H1 (cell line): ENCODE measurements around the gene DNAH8. TPM values are rescaled to one million over a fixed set of nuclear protein-coding genes. Genes with fewer than 3 reads are reported as not detected.

Experiments
- CTCF ChIA-PET: fragments of 300-600 bp; sonication (Branson Sonifier 250); formaldehyde crosslinking; loops from one replicate; lab custom pipeline; 2021; ENCODE audit not compliant: partially characterized antibody; lab: Charles Lee
- POLR2A ChIA-PET: fragments of 300-600 bp; sonication (Branson Sonifier 250); formaldehyde crosslinking; loops from one replicate; lab custom pipeline; 2021; ENCODE audit warnings: inconsistent platforms; ENCODE audit not compliant: partially characterized antibody; lab: Charles Lee
- DNase-seq, 2 experiments: peaks; one replicate each; pipeline versions ENCODE4 v3.0.0 to v3.0.0-alpha.2; 2010 to 2022; ENCODE audit warnings: low spot score in 2 of 2, low read depth in 1 of 2, mixed read lengths in 1 of 2
- FAIRE-seq: peaks from 2 replicates; lab custom pipeline; 2011; peaks lifted over from hg19 to GRCh38; lab: Jason Lieb, UNC
- H2AFZ ChIP-seq: 2 replicates; pipeline ENCODE4 v1.8.1; 2012; ENCODE audit warnings: low read length, inconsistent platforms
- H2AK5ac ChIP-seq: 2 replicates; pipeline ENCODE4 v1.6.1; 2013; ENCODE audit warnings: low read depth, low read length
- H2BK120ac ChIP-seq: replicated peaks from 2 replicates; pipeline ENCODE3; 2013; ENCODE audit warnings: low read depth, low read length, inconsistent platforms
- H2BK12ac ChIP-seq: 2 replicates; pipeline ENCODE4 v1.6.1; 2013; ENCODE audit warnings: low read depth, low read length
- H2BK15ac ChIP-seq: 2 replicates; pipeline ENCODE4 v1.6.1; 2013; ENCODE audit warnings: low read length
- H2BK20ac ChIP-seq: 2 replicates; pipeline ENCODE4 v1.6.1; 2013; ENCODE audit warnings: low read length
- H2BK5ac ChIP-seq: 2 replicates; pipeline ENCODE4 v1.6.1; 2013; ENCODE audit warnings: low read depth, low read length
- H3K14ac ChIP-seq: 2 replicates; pipeline ENCODE4 v1.6.1; 2013; ENCODE audit warnings: inconsistent platforms; ENCODE audit not compliant: insufficient read length
- H3K18ac ChIP-seq: 2 replicates; pipeline ENCODE4 v1.6.1; 2013; ENCODE audit warnings: low read length; ENCODE audit errors: extremely low read depth
- H3K23ac ChIP-seq: 2 replicates; pipeline ENCODE4 v1.6.1; 2013; ENCODE audit warnings: inconsistent platforms; ENCODE audit not compliant: insufficient read length
- H3K23me2 ChIP-seq: 2 replicates; pipeline ENCODE4 v1.6.1; 2013; ENCODE audit warnings: low read depth, low read length
- H3K27ac ChIP-seq: 2 replicates; pipeline ENCODE4 v1.6.1; 2011; ENCODE audit warnings: low read depth, low read length, inconsistent platforms
- H3K27me3 ChIP-seq, 4 experiments: replicated peaks in 1 of 4; 1 replicate in 1 of 4; 2 replicates in 3 of 4; pipeline versions ENCODE4 v1.6.1 to v1.8.1; 2011 to 2013; ENCODE audit warnings: low read length in 3 of 4, mild to moderate bottlenecking in 3 of 4, inconsistent platforms in 2 of 4, mixed read lengths in 2 of 4, moderate library complexity in 1 of 4; ENCODE audit not compliant: control insufficient read depth in 3 of 4, insufficient read depth in 3 of 4; ENCODE audit errors: extremely low read depth in 1 of 4
- H3K36me3 ChIP-seq, 4 experiments: 2 replicates each; pipeline versions ENCODE4 v1.6.1 to v1.8.1; 2011 to 2013; ENCODE audit warnings: mild to moderate bottlenecking in 4 of 4, low read length in 3 of 4, moderate library complexity in 2 of 4, control low read depth in 1 of 4, inconsistent platforms in 1 of 4; ENCODE audit not compliant: insufficient read depth in 4 of 4, control insufficient read depth in 2 of 4
- H3K4ac ChIP-seq: replicated peaks from 2 replicates; pipeline ENCODE3; 2013; ENCODE audit warnings: low read length, low read depth, mixed read lengths, inconsistent platforms; ENCODE audit not compliant: insufficient read length
- H3K4me1 ChIP-seq, 4 experiments: replicated peaks in 1 of 4; 1 replicate in 1 of 4; 2 replicates in 3 of 4; pipeline versions ENCODE4 v1.6.1 to v1.8.1; 2011 to 2013; ENCODE audit warnings: low read length in 3 of 4, inconsistent platforms in 2 of 4, mixed read lengths in 1 of 4; ENCODE audit not compliant: insufficient read depth in 4 of 4, control insufficient read depth in 3 of 4
- H3K4me2 ChIP-seq, 2 experiments: 2 replicates each; pipeline versions ENCODE4 v1.6.1 to v1.8.1; 2011 to 2013; ENCODE audit warnings: low read depth in 2 of 2, low read length in 2 of 2, control low read depth in 1 of 2, inconsistent platforms in 1 of 2, mild to moderate bottlenecking in 1 of 2; ENCODE audit not compliant: insufficient read depth in 1 of 2
- H3K4me3 ChIP-seq, 4 experiments: fragments of 200-600, 300-600 bp in 1 of 4; sonication (generic), shearing (Covaris generic), sonication (Bioruptor Twin) in 1 of 4; 2 replicates each; pipeline versions ENCODE4 v1.5.1 to v1.8.1; 2011 to 2016; ENCODE audit warnings: low read length in 4 of 4, low read depth in 3 of 4, control low read depth in 2 of 4, inconsistent platforms in 2 of 4, mild to moderate bottlenecking in 2 of 4, mixed read lengths in 1 of 4, moderate library complexity in 1 of 4; ENCODE audit not compliant: insufficient read depth in 2 of 4; ENCODE audit errors: extremely low read depth in 1 of 4
- H3K56ac ChIP-seq: replicated peaks from 2 replicates; pipeline ENCODE3; 2013; ENCODE audit warnings: low read depth, mild to moderate bottlenecking, mixed read lengths, low read length, inconsistent platforms; ENCODE audit not compliant: insufficient read length
- H3K79me1 ChIP-seq: 2 replicates; pipeline ENCODE4 v1.6.1; 2013; ENCODE audit warnings: low read depth, low read length, control low read depth
- H3K79me2 ChIP-seq, 2 experiments: 2 replicates each; pipeline versions ENCODE4 v1.6.1 to v1.8.1; 2012 to 2013; ENCODE audit warnings: low read length in 2 of 2, mild to moderate bottlenecking in 2 of 2, inconsistent platforms in 1 of 2; ENCODE audit not compliant: insufficient read depth in 2 of 2, control insufficient read depth in 1 of 2
- H3K9ac ChIP-seq, 4 experiments: replicated peaks in 1 of 4; 1 replicate in 1 of 4; 2 replicates in 3 of 4; pipeline versions ENCODE4 v1.6.1 to v1.8.1; 2011 to 2013; ENCODE audit warnings: low read depth in 3 of 4, low read length in 3 of 4, control low read depth in 2 of 4, mild to moderate bottlenecking in 2 of 4, moderate library complexity in 2 of 4, inconsistent platforms in 1 of 4; ENCODE audit errors: extremely low read depth in 1 of 4
- H3K9me3 ChIP-seq, 2 experiments: 2 replicates each; pipeline versions ENCODE4 v1.6.1 to v1.8.1; 2012 to 2013; ENCODE audit warnings: mild to moderate bottlenecking in 2 of 2, moderate library complexity in 2 of 2, control low read depth in 1 of 2, inconsistent platforms in 1 of 2, low read depth in 1 of 2, low read length in 1 of 2, mixed read lengths in 1 of 2; ENCODE audit not compliant: insufficient read depth in 2 of 2
- H4K20me1 ChIP-seq, 2 experiments: replicated peaks in 1 of 2; 2 replicates each; pipeline versions ENCODE3 to v1.8.1; 2011 to 2013; ENCODE audit warnings: inconsistent platforms in 2 of 2, low read length in 2 of 2, mild to moderate bottlenecking in 1 of 2; ENCODE audit not compliant: insufficient read depth in 2 of 2, control insufficient read depth in 1 of 2
- H4K5ac ChIP-seq: 2 replicates; pipeline ENCODE4 v1.6.1; 2013; ENCODE audit warnings: low read length, low read depth, mixed read lengths, inconsistent platforms; ENCODE audit not compliant: insufficient read length
- H4K8ac ChIP-seq: 2 replicates; pipeline ENCODE4 v1.8.0; 2013; ENCODE audit warnings: mild to moderate bottlenecking, moderate library complexity, low read length, inconsistent platforms; ENCODE audit not compliant: insufficient read depth; ENCODE audit errors: extremely low read depth
- H4K91ac ChIP-seq: replicated peaks from 2 replicates; pipeline ENCODE3; 2013; ENCODE audit warnings: low read length, mixed read lengths, inconsistent platforms; ENCODE audit not compliant: insufficient read length
- ATF2 ChIP-seq: IDR thresholded peaks from 2 replicates; pipeline ENCODE4 v1.6.1; 2012; ENCODE audit warnings: low read length, inconsistent platforms
- BACH1 ChIP-seq: IDR thresholded peaks from 2 replicates; pipeline ENCODE4 v1.6.1; 2012; ENCODE audit warnings: low read length, improper control_type of control experiment
- SIX5 ChIP-seq: IDR thresholded peaks from 2 replicates; pipeline ENCODE4 v1.6.1; 2011; ENCODE audit warnings: mild to moderate bottlenecking, low read depth, low read length
- WGBS, 2 experiments: shearing (Covaris generic) in 1 of 2; methylation state at CpG; one replicate each; pipeline versions ENCODE4 v1.1.6 to v1.1.7; 2013 to 2015; ENCODE audit warnings: low lambda C conversion rate in 2 of 2, mixed read lengths in 2 of 2, inconsistent platforms in 1 of 2, low coverage in 1 of 2, missing lambda C conversion rate in 1 of 2; ENCODE audit not compliant: insufficient replicate concordance in 2 of 2, insufficient coverage in 1 of 2, insufficient read length in 1 of 2; ENCODE audit errors: extremely low coverage in 1 of 2, missing lambda C conversion rate in 1 of 2; 5-methylcytosine and 5-hydroxymethylcytosine counted together
- polyA plus RNA-seq, 7 experiments: library from polyadenylated mRNA; depleted of rRNA in 3 of 7; stranded (reverse) in 5 of 7; unstranded in 2 of 7; fragments of >200 nt in 5 of 7; fragments of 200-250 nt in 2 of 7; gene quantifications; 1 replicate in 5 of 7; 2 replicates in 1 of 7; 4 replicates in 1 of 7; pipeline versions ENCODE4 v1.2.1 to v1.2.3, GENCODE V29; 2011 to 2013; ENCODE audit warnings: missing spikeins in 2 of 7, mixed read lengths in 2 of 7
- total RNA-seq: library from RNA; stranded (reverse); fragmentation: NEBNext Ultra II Directional; extraction: Animal tissue kit (Norgen Biotek cat#: 25700); gene quantifications from 2 replicates; pipeline ENCODE4 v1.2.1, GENCODE V29; 2021

Gene DNAH8
- total and polyA plus RNA-seq, 2 of the 8 experiments (the other 6 are each of a cell fraction or from before 2014, with no cell fraction given), result under 0.01 TPM; not detected in 1

DNA sequence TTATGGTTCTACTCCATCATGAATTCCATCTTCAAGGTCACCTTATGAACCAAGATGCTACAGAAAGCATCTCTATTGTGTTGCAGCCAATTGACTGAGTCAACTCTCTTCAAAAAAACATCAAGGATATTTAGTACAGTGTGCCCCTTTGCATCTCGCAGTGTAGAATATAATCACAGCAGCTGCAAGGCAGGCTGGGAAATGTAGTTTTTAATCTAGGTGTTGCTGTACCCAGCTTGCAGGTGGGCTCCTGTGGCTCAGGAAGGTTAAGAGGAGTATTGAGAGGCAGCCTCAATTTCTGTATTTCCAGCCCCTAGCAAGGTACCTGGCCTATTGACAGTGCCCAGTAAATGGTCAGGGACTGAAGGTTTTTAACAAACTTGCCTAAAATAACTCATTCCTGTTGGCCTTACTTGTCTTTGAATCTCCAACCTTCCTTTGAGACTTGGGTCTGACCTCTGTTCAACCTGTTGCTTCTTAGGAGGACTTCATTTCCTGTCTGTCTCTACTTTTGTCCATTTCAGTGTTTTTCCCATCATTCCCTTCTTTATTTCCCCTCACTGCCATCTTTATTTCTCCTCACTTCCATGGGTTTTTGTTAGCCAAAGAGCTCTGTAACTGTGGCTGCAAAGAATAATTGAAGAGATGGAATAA lies 150.5 kb downstream of the DNAH8 start:
- no peak overlapping the region for H4K91ac ChIP-seq
- H3K4me1 ChIP-seq, result no peaks in the 10 kb centered on the region
- no peak overlapping the region for H3K18ac ChIP-seq
- no peak overlapping the region for H3K4me3 ChIP-seq
- no peak for DNase-seq
- TF ChIP-seq SIX5, result peak; percentile 59
- TF ChIP-seq ATF2, result no peak
- no peak for TF ChIP-seq BACH1
- TF ChIP-seq, all 59 proteins: peak for 1
- H3K27ac ChIP-seq, result no peak overlapping the region
- 54% methylated on average over 1 of the region's 1 CpG; no CpG with 5 or more reads in 1 of the 2 experiments for WGBS, 2 experiments
- H3K9me3 ChIP-seq, result no peaks in the 10 kb centered on the region
- H3K27me3 ChIP-seq, result no peaks in the 10 kb centered on the region
- no peak overlapping the region for H2AK5ac ChIP-seq
- no peak overlapping the region for H2BK120ac ChIP-seq
- no peak overlapping the region for H3K9ac ChIP-seq
- no peaks in the 10 kb centered on the region for H4K20me1 ChIP-seq
- no peak overlapping the region for H2BK12ac ChIP-seq
- H2BK20ac ChIP-seq, result no peak overlapping the region
- H4K8ac ChIP-seq, result no peak overlapping the region
- H3K23me2 ChIP-seq, result no peaks in the 10 kb centered on the region
- no peak overlapping the region for H2BK5ac ChIP-seq
- no peak overlapping the region for H2BK15ac ChIP-seq
- no peaks in the 10 kb centered on the region for H3K79me1 ChIP-seq
- H3K56ac ChIP-seq, result no peak overlapping the region
- H3K23ac ChIP-seq, result no peak overlapping the region
- ChIA-PET POLR2A (no interaction called here), CTCF (interaction anchor here (0.9 to 1.2 kb wide), 2 partner anchors 9 to 131 kb away, joined by 3 read pairs; no protein-coding TSS in a partner anchor)
- H3K36me3 ChIP-seq, result no peaks in the 10 kb centered on the region
- no peaks in the 10 kb centered on the region for H3K79me2 ChIP-seq
- no peak overlapping the region for H2AFZ ChIP-seq
- H3K14ac ChIP-seq, result no peak overlapping the region
- H4K5ac ChIP-seq, result no peak overlapping the region
- H3K4me2 ChIP-seq, result no peak overlapping the region
- FAIRE-seq, result no peak
- no peak overlapping the region for H3K4ac ChIP-seq
